Retinal pigment epithelial cell (primary cell): ENCODE results near the gene ATF4.

ENCODE experiments used
- DNase-seq: peaks from one replicate; pipeline ENCODE4 v3.0.0-alpha.2; 2010; ENCODE audit warnings: low read depth
- H3K4me3 ChIP-seq: 2 replicates; pipeline ENCODE4 v1.5.1; 2011; ENCODE audit warnings: mild to moderate bottlenecking, low read length, control low read depth, moderate library complexity
- TF ChIP-seq, protein P1 (sequence below): conservative IDR thresholded peaks from 2 replicates; pipeline ENCODE4 v1.5.1; 2011; ENCODE audit warnings: low read depth, low read length, control low read depth, inconsistent platforms

ATF4 gene

DNA sequence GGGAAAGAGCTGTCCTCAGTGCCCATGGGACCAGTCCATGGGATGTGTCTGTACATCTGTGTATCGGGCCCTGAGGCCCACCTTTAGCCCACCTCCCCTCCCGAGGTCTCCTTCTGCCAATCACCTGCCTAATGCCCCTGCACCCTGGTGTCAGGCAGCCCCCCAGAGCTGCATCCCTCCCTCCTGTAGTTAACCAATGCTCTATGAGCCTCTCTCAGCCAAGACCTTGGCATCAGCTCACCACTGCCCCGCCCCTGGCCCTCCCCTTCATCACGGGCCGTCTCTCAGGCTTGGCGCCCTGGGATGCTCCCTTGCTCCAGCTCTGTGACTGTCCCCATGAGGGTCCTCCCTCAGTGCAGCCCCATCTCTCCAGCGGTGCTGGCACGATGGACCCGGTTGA, 45.0 kb upstream of the ATF4 start:
- TF ChIP-seq, protein P1, sequence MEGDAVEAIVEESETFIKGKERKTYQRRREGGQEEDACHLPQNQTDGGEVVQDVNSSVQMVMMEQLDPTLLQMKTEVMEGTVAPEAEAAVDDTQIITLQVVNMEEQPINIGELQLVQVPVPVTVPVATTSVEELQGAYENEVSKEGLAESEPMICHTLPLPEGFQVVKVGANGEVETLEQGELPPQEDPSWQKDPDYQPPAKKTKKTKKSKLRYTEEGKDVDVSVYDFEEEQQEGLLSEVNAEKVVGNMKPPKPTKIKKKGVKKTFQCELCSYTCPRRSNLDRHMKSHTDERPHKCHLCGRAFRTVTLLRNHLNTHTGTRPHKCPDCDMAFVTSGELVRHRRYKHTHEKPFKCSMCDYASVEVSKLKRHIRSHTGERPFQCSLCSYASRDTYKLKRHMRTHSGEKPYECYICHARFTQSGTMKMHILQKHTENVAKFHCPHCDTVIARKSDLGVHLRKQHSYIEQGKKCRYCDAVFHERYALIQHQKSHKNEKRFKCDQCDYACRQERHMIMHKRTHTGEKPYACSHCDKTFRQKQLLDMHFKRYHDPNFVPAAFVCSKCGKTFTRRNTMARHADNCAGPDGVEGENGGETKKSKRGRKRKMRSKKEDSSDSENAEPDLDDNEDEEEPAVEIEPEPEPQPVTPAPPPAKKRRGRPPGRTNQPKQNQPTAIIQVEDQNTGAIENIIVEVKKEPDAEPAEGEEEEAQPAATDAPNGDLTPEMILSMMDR = no peak
- DNase-seq = no peak
- H3K4me3 ChIP-seq = no peak overlapping the region

DNA sequence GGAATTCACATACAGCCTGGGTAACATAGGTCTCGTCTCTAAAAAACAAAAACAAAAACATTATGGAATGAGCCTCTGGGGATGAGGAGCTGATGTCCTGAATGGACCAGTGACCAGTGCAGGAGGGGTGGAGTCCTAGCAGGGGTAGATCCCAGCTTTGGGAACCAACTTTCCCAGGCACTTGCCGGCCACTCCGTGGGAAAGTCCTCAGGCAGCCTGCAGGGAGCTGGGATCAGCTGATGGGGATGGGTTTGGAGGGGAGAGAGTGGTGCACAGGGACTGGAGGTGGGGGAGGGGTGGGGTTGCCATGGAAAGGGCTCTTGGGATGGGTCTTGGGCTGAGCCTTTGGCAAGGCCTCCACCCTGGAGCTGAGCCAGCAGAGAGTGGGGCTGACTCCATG, 44.5 kb upstream of the ATF4 start:
- TF ChIP-seq, protein P1 = no peak
- no peak overlapping the region for H3K4me3 ChIP-seq
- DNase-seq = no peak

DNA sequence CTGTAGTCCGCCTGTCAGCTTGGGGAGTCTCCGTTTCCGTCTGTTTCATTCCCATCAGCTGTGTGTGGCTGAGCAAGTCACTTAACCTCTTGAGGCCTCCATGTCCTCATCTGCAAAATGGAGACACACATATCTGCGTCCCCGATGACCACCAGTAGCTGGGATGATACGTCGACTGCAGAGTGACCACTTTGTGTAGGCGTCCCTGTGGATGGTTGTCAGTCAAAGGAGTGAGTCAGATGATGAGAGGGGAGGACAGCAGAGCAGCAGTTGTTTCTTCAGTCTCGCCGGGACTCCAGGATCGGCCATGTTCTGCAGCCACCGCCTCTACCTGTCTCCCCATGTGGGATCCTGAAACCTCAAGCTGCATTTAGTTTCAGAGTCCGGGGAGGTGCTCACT, 43.7 kb upstream of the ATF4 start:
- TF ChIP-seq, protein P1 = no peak
- DNase-seq = no peak
- no peak overlapping the region for H3K4me3 ChIP-seq

DNA sequence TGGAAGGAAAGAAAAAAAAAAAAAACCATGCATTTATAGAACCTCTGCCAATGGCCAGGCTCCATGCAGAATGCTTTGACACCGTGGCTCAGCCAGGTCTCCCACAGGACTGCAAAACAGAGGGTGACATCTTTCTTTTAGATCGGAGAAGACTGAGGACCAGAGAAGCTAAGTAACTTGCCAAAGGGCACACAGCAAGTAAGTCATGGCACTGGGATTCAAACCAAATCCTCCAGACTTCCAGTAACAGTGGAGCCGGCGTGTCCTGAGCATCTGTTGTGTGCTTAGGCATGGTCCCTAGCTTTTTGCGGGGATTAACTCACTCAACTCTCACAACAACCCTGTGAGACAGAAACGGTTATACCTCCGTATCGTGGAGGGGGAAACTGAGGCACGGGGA, 42.8 kb upstream of the ATF4 start:
- no peak overlapping the region for H3K4me3 ChIP-seq
- TF ChIP-seq, protein P1 = no peak
- no peak for DNase-seq

DNA sequence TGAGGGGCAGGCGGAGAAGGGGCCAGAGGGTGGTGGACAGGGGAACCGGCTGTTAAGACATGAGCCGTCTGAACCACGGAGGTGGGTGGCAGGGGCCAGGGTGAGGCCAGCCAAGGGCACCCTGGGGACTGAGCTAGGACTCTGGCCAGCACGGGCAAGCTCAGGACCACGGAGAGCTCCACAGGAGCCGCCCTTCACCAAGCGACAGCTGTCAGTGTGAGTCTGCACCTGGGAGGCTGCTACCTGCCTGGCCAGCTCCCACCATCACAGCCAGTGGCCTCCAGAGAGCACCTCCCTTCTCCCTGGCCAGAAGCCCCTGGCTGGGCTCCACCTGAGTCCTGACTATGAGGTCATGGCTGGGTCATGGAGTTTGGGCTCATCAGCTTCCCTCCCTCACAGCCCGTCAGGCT, 41.9 kb upstream of the ATF4 start:
- no peak for DNase-seq

DNA sequence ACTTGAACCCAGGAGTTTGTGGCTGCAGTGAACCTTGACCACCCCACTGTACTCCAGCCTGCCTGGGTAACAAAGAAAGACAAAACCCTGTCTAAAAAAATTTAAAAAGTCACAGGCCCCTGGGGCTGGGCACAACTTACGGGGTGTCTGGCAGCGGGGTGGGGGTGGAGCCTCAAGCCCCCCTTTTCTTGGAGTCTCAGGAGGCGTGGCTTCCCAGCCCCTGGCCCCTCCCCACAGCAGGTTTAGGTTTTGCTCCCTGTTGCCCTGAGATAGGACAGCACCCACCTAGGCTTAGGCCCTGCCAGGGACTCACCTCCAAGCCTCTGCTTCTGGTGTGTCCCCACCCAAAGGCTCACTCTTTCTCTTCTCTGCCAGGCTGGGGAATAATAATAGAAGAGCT, 41.1 kb upstream of the ATF4 start:
- H3K4me3 ChIP-seq = no peak overlapping the region
- no peak for DNase-seq
- TF ChIP-seq, protein P1 = no peak

More for the DNA sequence above, 41.9 kb upstream of the ATF4 start:
- TF ChIP-seq, protein P1 = no peak
- H3K4me3 ChIP-seq = no peak overlapping the region

DNA sequence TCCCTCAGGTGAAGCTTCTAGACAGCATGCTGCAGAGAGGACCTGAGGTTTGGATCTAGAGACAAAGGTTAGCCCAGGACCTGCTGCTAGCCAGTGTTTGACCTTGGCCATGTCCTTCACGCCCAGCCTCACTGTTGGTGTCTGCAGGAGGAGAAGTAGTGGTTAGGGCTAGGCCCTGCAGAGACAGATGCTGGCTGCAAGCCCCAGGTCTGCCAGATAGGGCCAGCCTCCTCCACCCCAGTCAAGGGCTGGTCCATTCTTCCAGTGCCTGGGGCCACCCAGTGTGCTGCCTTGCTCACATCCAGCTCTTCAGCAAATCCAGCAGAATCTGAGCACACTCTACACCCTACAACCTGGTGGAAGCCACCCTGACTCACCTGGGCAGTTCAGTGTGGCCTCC, 39.8 kb upstream of the ATF4 start:
- TF ChIP-seq, protein P1 = no peak
- DNase-seq = no peak
- H3K4me3 ChIP-seq = no peak overlapping the region
